K562 (cell line): ENCODE measurements around the gene MTRF1L. TPM values are rescaled to one million over a fixed set of nuclear protein-coding genes. Genes with fewer than 3 reads are reported as not detected.

Experiments used
- CCNT2 ChIP-seq: IDR thresholded peaks from 2 replicates; pipeline ENCODE4 v1.6.1; 2011; ENCODE audit warnings: borderline replicate concordance, low read depth, mild to moderate bottlenecking, moderate library complexity, mixed read lengths, low read length; ENCODE audit not compliant: insufficient read length; ENCODE audit errors: extremely low read depth
- FOXJ3 ChIP-seq: sonication (generic); formaldehyde crosslinking; IDR thresholded peaks from 2 replicates; pipeline ENCODE4 v1.4.0; 2020; ENCODE audit warnings: mild to moderate bottlenecking, missing genetic modification reagents
- GATAD2A ChIP-seq: fragments of 450-650 bp; IDR thresholded peaks from 2 replicates; pipeline ENCODE4 v1.6.1; 2017
- JUND ChIP-seq, 2 experiments: IDR thresholded peaks; 2 replicates in 1 of 2; 3 replicates in 1 of 2; pipeline ENCODE4 v1.6.1; 2011; ENCODE audit warnings: borderline replicate concordance in 2 of 2, low read depth in 2 of 2, low read length in 2 of 2, improper control_type of control experiment in 1 of 2, missing biosample characterization in 1 of 2, missing genetic modification characterization in 1 of 2, missing genetic modification reagents in 1 of 2
- MCM7 ChIP-seq, 2 experiments: fragments of 450-650 bp; IDR thresholded peaks; 2 replicates each; pipeline ENCODE4 v1.6.1; 2016 to 2018
- MYBL2 ChIP-seq, 2 experiments: fragments of 450-650 bp in 1 of 2; sonication (generic) in 1 of 2; formaldehyde crosslinking in 1 of 2; IDR thresholded peaks; 2 replicates each; pipeline versions ENCODE4 v1.6.1 to v1.8.1; 2017 to 2022; ENCODE audit warnings: borderline replicate concordance in 1 of 2, inconsistent platforms in 1 of 2, low read depth in 1 of 2, mild to moderate bottlenecking in 1 of 2, missing genetic modification reagents in 1 of 2, moderate library complexity in 1 of 2
- NEUROD1 ChIP-seq: fragments of 150-350 bp; IDR thresholded peaks from 2 replicates; pipeline ENCODE4 v1.6.1; 2014; ENCODE audit warnings: borderline replicate concordance, low read length, low read depth; ENCODE audit not compliant: partially characterized antibody
- NFRKB ChIP-seq: fragments of 450-650 bp; IDR thresholded peaks from 2 replicates; pipeline ENCODE4 v1.6.1; 2016; ENCODE audit warnings: low read depth
- NR3C1 ChIP-seq: sonication (generic); formaldehyde crosslinking; IDR thresholded peaks from 2 replicates; pipeline ENCODE4 v1.8.1; 2022; ENCODE audit warnings: missing genetic modification reagents
- POLR2G ChIP-seq: fragments of 200-400 bp; formaldehyde crosslinking; IDR thresholded peaks from 2 replicates; pipeline ENCODE4 v1.6.1; 2017; ENCODE audit warnings: low read depth, mild to moderate bottlenecking, antibody characterized with exemption, low read length, moderate library complexity
- SETDB1 ChIP-seq: IDR thresholded peaks from one replicate; pipeline ENCODE4 v1.6.1; 2012; ENCODE audit warnings: low read length, control low read depth, inconsistent platforms
- SMAD3 ChIP-seq: fragments of 450-650 bp; formaldehyde crosslinking; conservative IDR thresholded peaks from 2 replicates; pipeline ENCODE4 v1.4.0; 2020; ENCODE audit warnings: mild to moderate bottlenecking
- TBL1XR1 ChIP-seq, 2 experiments: IDR thresholded peaks; 2 replicates each; pipeline ENCODE4 v1.6.1; 2012; ENCODE audit warnings: improper control_type of control experiment in 2 of 2, low read length in 2 of 2, mild to moderate bottlenecking in 1 of 2
- TEAD1 ChIP-seq, 2 experiments: fragments of 450-650 bp in 1 of 2; sonication (generic) in 1 of 2; formaldehyde crosslinking; IDR thresholded peaks; 2 replicates each; pipeline versions ENCODE4 v1.4.0 to v1.8.0; 2020 to 2022; ENCODE audit warnings: mild to moderate bottlenecking in 2 of 2, missing genetic modification reagents in 1 of 2
- ZFP36 ChIP-seq: fragments of 150-350 bp; IDR thresholded peaks from 2 replicates; pipeline ENCODE4 v1.6.1; 2018; ENCODE audit warnings: low read length, low read depth; ENCODE audit not compliant: partially characterized antibody
- ZNF121 ChIP-seq: sonication (generic); formaldehyde crosslinking; conservative IDR thresholded peaks from 2 replicates; pipeline ENCODE4 v1.8.0; 2022; ENCODE audit warnings: missing genetic modification reagents
- ZNF75A ChIP-seq: fragments of 450-650 bp; formaldehyde crosslinking; IDR thresholded peaks from 2 replicates; pipeline ENCODE4 v1.4.0; 2020; ENCODE audit warnings: mild to moderate bottlenecking
- ZNF764 ChIP-seq: fragments of 250-450 bp; sonication (Bioruptor Pico); IDR thresholded peaks from 2 replicates; pipeline ENCODE4 v1.4.0; 2020; ENCODE audit warnings: low read depth, mild to moderate bottlenecking, moderate library complexity
- ZNF77 ChIP-seq: fragments of 250-450 bp; sonication (Bioruptor Pico); IDR thresholded peaks from 2 replicates; pipeline ENCODE4 v1.5.0; 2020
- ZNF830 ChIP-seq: fragments of 250-450 bp; sonication (Bioruptor Pico); IDR thresholded peaks from 2 replicates; pipeline ENCODE4 v1.5.0; 2021; ENCODE audit warnings: mild to moderate bottlenecking
- polyA plus RNA-seq, 8 experiments: library from polyadenylated mRNA; depleted of rRNA in 4 of 8; stranded (reverse) in 5 of 8; unstranded in 3 of 8; fragments of >200 nt; fragmentation: Nextera tagmentation in 2 of 8; fragmentation: Illumina TruSeq in 1 of 8; extraction: Ambion mirVana in 2 of 8; extraction: Trizol in 1 of 8; gene quantifications; 2 replicates each; pipeline versions ENCODE4 v1.2.1 to v1.2.3, GENCODE V29; 2011 to 2014; ENCODE audit warnings: inconsistent platforms in 1 of 8, missing spikeins in 1 of 8
- total RNA-seq, 7 experiments: library from RNA; depleted of rRNA in 6 of 7; stranded (reverse); fragments of >200 nt in 6 of 7; fragmentation: Illumina TruSeq in 2 of 7; extraction: Trizol in 2 of 7; gene quantifications; 2 replicates each; pipeline versions ENCODE4 v1.2.1 to v1.2.3, GENCODE V29; 2011 to 2021; ENCODE audit warnings: low replicate concordance in 1 of 7
- TF ChIP-seq, protein P1 (sequence below): fragments of 200-800 bp; sonication (Bioruptor generic); IDR thresholded peaks from 2 replicates; pipeline ENCODE4 v1.6.1; 2017; ENCODE audit warnings: missing genetic modification characterization, missing compliant biosample characterization
- TF ChIP-seq, protein P2 (sequence below): fragments of 450-650 bp; formaldehyde crosslinking; IDR thresholded peaks from 2 replicates; pipeline ENCODE4 v1.4.0; 2020; ENCODE audit warnings: mild to moderate bottlenecking, moderate library complexity

The MTRF1L gene
- total and polyA plus RNA-seq, 9 of the 15 experiments (the other 6 are each of a cell fraction or from before 2014, with no cell fraction given): 10.7 to 34.0 (median 30.2) TPM

DNA sequence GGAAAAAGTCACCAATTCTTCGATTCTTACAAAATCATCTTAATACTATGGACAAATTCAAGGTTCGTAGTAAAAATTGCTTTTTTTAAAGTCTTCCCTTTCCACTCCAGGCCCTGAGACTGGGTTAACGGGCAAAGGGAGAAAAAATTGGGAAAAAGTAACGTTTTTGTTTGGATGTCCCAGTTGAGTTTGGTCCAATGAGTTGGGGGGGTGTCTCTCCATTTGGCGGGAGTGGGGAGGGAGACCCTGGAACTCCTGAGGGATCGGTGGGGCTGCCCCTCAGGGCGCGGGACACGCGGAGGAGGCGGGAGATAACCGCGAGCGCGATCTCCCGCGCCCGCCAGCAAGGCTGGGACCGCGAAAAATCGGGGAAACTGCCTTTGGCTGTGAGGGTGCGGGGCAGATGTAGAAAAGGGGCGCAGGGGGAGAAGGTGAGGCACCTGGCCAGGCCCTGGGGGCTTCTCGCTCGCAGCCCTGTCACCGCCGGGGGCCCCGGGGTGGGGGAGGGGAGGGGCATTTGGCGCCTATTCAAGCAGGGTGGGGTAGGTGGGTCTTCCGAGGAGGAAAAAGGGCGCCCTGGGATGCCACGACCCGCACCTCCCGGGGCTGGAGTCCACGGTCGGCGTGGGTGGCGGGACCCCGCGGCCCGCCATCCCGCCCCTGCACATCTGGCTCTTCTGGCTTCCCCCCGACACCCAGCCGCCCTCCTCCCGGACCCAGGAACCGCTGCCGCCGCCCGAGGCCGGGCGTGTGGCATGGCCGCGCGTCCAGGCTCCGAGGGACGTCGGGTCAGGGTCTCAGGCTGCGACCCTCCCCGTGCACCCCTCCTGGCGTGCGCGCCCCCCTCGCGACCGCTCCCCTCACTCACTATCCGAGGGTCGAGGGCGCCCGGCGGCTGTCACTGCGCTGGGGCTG is 20.3 kb downstream of the MTRF1L start (continued):
- TF ChIP-seq JUND (IDR thresholded peaks at IDR 0.05; ENCODE audit: borderline replicate concordance, low read depth, low read length) (no peak), JUND (tag; IDR thresholded peaks at IDR 0.05; ENCODE audit: borderline replicate concordance, low read depth, low read length) (no peak), SETDB1 (no peak), ZNF121 (CRISPR knock-in tag) (no peak), MCM7 (IDR thresholded peaks at IDR 0.05) (no peak), NEUROD1 (peak; percentile 24), NFRKB (0 out of 2 replicates have a peak, but pooled peaks have one; percentile 30), ZNF75A (no peak), POLR2G (peak; percentile 89), ZNF77 (no peak), ZNF830 (CRISPR knock-in tag) (no peak), TEAD1 (CRISPR knock-in tag; IDR thresholded peaks at IDR 0.05) (peak in 1 of 2 experiments; percentile 59; a peak in 1 of 4 replicates), ZNF764 (no peak), GATAD2A (no peak), TBL1XR1 (IDR thresholded peaks at IDR 0.05; ENCODE audit: low read length in 2 of 2) (no peak), SMAD3 (no peak), MYBL2 (IDR thresholded peaks at IDR 0.05; ENCODE audit: low read depth) (peak; percentile 60), MYBL2 (CRISPR knock-in tag; IDR thresholded peaks at IDR 0.05; ENCODE audit: borderline replicate concordance) (no peak), NR3C1 (CRISPR knock-in tag) (0 out of 2 replicates have a peak, but pooled peaks have one; percentile 62), ZFP36 (no peak), FOXJ3 (CRISPR knock-in tag) (no peak), CCNT2 (peak; percentile 67)
- TF ChIP-seq, protein P1, sequence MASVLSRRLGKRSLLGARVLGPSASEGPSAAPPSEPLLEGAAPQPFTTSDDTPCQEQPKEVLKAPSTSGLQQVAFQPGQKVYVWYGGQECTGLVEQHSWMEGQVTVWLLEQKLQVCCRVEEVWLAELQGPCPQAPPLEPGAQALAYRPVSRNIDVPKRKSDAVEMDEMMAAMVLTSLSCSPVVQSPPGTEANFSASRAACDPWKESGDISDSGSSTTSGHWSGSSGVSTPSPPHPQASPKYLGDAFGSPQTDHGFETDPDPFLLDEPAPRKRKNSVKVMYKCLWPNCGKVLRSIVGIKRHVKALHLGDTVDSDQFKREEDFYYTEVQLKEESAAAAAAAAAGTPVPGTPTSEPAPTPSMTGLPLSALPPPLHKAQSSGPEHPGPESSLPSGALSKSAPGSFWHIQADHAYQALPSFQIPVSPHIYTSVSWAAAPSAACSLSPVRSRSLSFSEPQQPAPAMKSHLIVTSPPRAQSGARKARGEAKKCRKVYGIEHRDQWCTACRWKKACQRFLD (CRISPR knock-in tag): no peak; the same call in 1 of the 2 replicates
- TF ChIP-seq, protein P2, sequence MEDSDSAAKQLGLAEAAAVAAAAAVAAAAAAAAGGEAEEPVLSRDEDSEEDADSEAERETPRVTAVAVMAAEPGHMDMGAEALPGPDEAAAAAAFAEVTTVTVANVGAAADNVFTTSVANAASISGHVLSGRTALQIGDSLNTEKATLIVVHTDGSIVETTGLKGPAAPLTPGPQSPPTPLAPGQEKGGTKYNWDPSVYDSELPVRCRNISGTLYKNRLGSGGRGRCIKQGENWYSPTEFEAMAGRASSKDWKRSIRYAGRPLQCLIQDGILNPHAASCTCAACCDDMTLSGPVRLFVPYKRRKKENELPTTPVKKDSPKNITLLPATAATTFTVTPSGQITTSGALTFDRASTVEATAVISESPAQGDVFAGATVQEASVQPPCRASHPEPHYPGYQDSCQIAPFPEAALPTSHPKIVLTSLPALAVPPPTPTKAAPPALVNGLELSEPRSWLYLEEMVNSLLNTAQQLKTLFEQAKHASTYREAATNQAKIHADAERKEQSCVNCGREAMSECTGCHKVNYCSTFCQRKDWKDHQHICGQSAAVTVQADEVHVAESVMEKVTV (CRISPR knock-in tag): no peak
